ENCODE data around the gene FAM13C. TPM values are rescaled to one million over a fixed set of nuclear protein-coding genes. Genes with fewer than 3 reads are reported as not detected.

The FAM13C gene
- polyA plus RNA-seq, 1 donor from 2014 or later: 89.3 TPM

GRCh38 chr10:59244871-59245270 is 117.5 kb downstream of the FAM13C start:
- no peaks in the 10 kb centered on the region for H3K9me3 ChIP-seq (ENCODE audit: low read length)
- no peak overlapping the region for H3K4me3 ChIP-seq (ENCODE audit: low read length)
- H3K9me2 ChIP-seq (ENCODE audit: insufficient read depth, low read length): no peaks in the 10 kb centered on the region
- peaks cover 35% of the 10 kb centered on the region for H3K36me3 ChIP-seq (ENCODE audit: insufficient read depth, low read length)
- no peaks in the 10 kb centered on the region for H3F3A ChIP-seq (ENCODE audit: insufficient read depth, low read length, poor library complexity, severe bottlenecking)
- H2AFZ ChIP-seq (ENCODE audit: low read depth, low read length): no peak overlapping the region
- TF ChIP-seq RAD21 (conservative IDR thresholded peaks at IDR 0.05) (no peak), EZH2 (IDR thresholded peaks at IDR 0.05; ENCODE audit: borderline replicate concordance, insufficient read depth, low read length, poor library complexity, severe bottlenecking) (no peak), CTCF (IDR thresholded peaks at IDR 0.05; ENCODE audit: poor library complexity, severe bottlenecking) (no peak), MXI1 (conservative IDR thresholded peaks at IDR 0.05; ENCODE audit: poor library complexity, severe bottlenecking) (no peak), SMC3 (conservative IDR thresholded peaks at IDR 0.05; ENCODE audit: poor library complexity) (no peak), EP300 (conservative IDR thresholded peaks at IDR 0.05; ENCODE audit: poor library complexity, severe bottlenecking) (no peak), REST (IDR thresholded peaks at IDR 0.05; ENCODE audit: borderline replicate concordance) (no peak), TAF1 (IDR thresholded peaks at IDR 0.05; ENCODE audit: low read depth) (no peak)
- no peak overlapping the region for H3K4me2 ChIP-seq (ENCODE audit: low read length)
- H4K20me1 ChIP-seq (ENCODE audit: insufficient read depth): no peaks in the 10 kb centered on the region
- H3K27me3 ChIP-seq (ENCODE audit: insufficient read depth, low read depth, low read length): no peaks in the 10 kb centered on the region
- no peaks in the 10 kb centered on the region for H3K79me2 ChIP-seq (replicated peaks; ENCODE audit: insufficient read depth, low read length)
- H3K9ac ChIP-seq (ENCODE audit: low read length): no peak overlapping the region
- no peak overlapping the region for H3K27ac ChIP-seq (ENCODE audit: low read length)

- Histone ChIP-seq H2AFZ (ENCODE audit: low read depth, low read length) (no peak overlapping the region), H3K36me3 (ENCODE audit: insufficient read depth, low read length) (peaks cover 29% of the 10 kb centered on the region), H3K79me2 (replicated peaks; ENCODE audit: insufficient read depth, low read length) (no peaks in the 10 kb centered on the region), H4K20me1 (ENCODE audit: insufficient read depth) (no peaks in the 10 kb centered on the region), H3K9ac (ENCODE audit: low read length) (no peak overlapping the region), H3K4me2 (ENCODE audit: low read length) (no peak overlapping the region), H3K9me2 (ENCODE audit: insufficient read depth, low read length) (no peaks in the 10 kb centered on the region), H3K9me3 (ENCODE audit: low read length) (no peaks in the 10 kb centered on the region), H3K27ac (ENCODE audit: low read length) (no peak overlapping the region), H3K4me3 (ENCODE audit: low read length) (no peak overlapping the region), H3K27me3 (ENCODE audit: insufficient read depth, low read depth, low read length) (no peaks in the 10 kb centered on the region), H3F3A (ENCODE audit: insufficient read depth, low read length, poor library complexity, severe bottlenecking) (no peaks in the 10 kb centered on the region)
- no peak for TF ChIP-seq POLR2AphosphoS5 (IDR thresholded peaks at IDR 0.05)
- TF ChIP-seq SMC3 (conservative IDR thresholded peaks at IDR 0.05; ENCODE audit: poor library complexity): no peak
- TF ChIP-seq RAD21 (conservative IDR thresholded peaks at IDR 0.05): no peak
- no peak for TF ChIP-seq EZH2 (IDR thresholded peaks at IDR 0.05; ENCODE audit: borderline replicate concordance, insufficient read depth, low read length, poor library complexity, severe bottlenecking)
- TF ChIP-seq REST (IDR thresholded peaks at IDR 0.05; ENCODE audit: borderline replicate concordance): no peak
- TF ChIP-seq EP300 (conservative IDR thresholded peaks at IDR 0.05; ENCODE audit: poor library complexity, severe bottlenecking): no peak
- no peak for TF ChIP-seq TAF1 (IDR thresholded peaks at IDR 0.05; ENCODE audit: low read depth)
These were observed 118.6 kb downstream of the FAM13C start for GRCh38 chr10:59243611-59244195.

Data from neural cell (in vitro differentiated cells).